ENCODE measurements around the gene KRT26.
"Not testable (repeated sequence)": the region's sequence is repeated elsewhere in the genome, so short reads cannot be mapped to it uniquely, and the experiment has no call there.

KRT26 gene

GRCh38 chr17:40793832-40794231 is 21.8 kb upstream of the KRT26 start:
- DNase-seq (ENCODE audit: low spot score): no peak

- no peak for DNase-seq (ENCODE audit: low spot score)
Measured at GRCh38 chr17:40791787-40792436, 19.9 kb upstream of the KRT26 start.

- DNase-seq (ENCODE audit: low spot score): no peak
Measured at GRCh38 chr17:40791111-40791510, 19.1 kb upstream of the KRT26 start.

GRCh38 chr17:40782450-40782849 is 10.4 kb upstream of the KRT26 start, which contains the start of gene KRT27:
KRT27 (minus strand) TSS chr17:40782550; CDS start chr17:40782493, 57 bp downstream.
- DNase-seq (ENCODE audit: low spot score): no peak

- no peak for DNase-seq (ENCODE audit: low spot score)
Measured at GRCh38 chr17:40779181-40779909, 7.3 kb upstream of the KRT26 start.

GRCh38 chr17:40778461-40778860 is 6.5 kb upstream of the KRT26 start:
- no peak for DNase-seq (ENCODE audit: low spot score)

- DNase-seq (ENCODE audit: low spot score): no peak
Measured at GRCh38 chr17:40777971-40778370, 6.0 kb upstream of the KRT26 start.

GRCh38 chr17:40777459-40777858 is 5.5 kb upstream of the KRT26 start:
- DNase-seq (ENCODE audit: low spot score): no peak

GRCh38 chr17:40775945-40776344 is 3.9 kb upstream of the KRT26 start:
- DNase-seq (ENCODE audit: low spot score): no peak

- no peak for DNase-seq (ENCODE audit: low spot score)
Measured at GRCh38 chr17:40765657-40766056, 6.3 kb downstream of the KRT26 start.

- no peak for DNase-seq (ENCODE audit: low spot score)
Measured at GRCh38 chr17:40763752-40764151, 8.2 kb downstream of the KRT26 start.

- no peak for DNase-seq (ENCODE audit: low spot score)
Measured at GRCh38 chr17:40760105-40761016, 11.6 kb downstream of the KRT26 start.

- DNase-seq (ENCODE audit: low spot score): no peak
Measured at GRCh38 chr17:40755231-40755630, 16.8 kb downstream of the KRT26 start, which contains the start of gene KRT25. KRT25 (minus strand) TSS chr17:40755331; CDS start chr17:40755271, 60 bp downstream.

- no peak for DNase-seq (ENCODE audit: low spot score)
Measured at GRCh38 chr17:40753804-40754203, 18.2 kb downstream of the KRT26 start.

GRCh38 chr17:40751065-40751464 is 20.9 kb downstream of the KRT26 start:
- DNase-seq (ENCODE audit: low spot score): no peak

- no peak for DNase-seq (ENCODE audit: low spot score)
Measured at GRCh38 chr17:40750391-40750790, 21.6 kb downstream of the KRT26 start.

- not testable (repeated sequence) for DNase-seq (ENCODE audit: low spot score)
Measured at GRCh38 chr17:40748666-40749065, 23.3 kb downstream of the KRT26 start.

GRCh38 chr17:40738553-40738952 is 33.4 kb downstream of the KRT26 start:
- DNase-seq (ENCODE audit: low spot score): no peak

- DNase-seq (ENCODE audit: low spot score): no peak
Measured at GRCh38 chr17:40735016-40735415, 37.0 kb downstream of the KRT26 start.

GRCh38 chr17:40734018-40734417 is 38.0 kb downstream of the KRT26 start:
- DNase-seq (ENCODE audit: low spot score): no peak

GRCh38 chr17:40730970-40731369 is 41.0 kb downstream of the KRT26 start:
- no peak for DNase-seq (ENCODE audit: low spot score)

GRCh38 chr17:40727447-40728231 is 44.4 kb downstream of the KRT26 start:
- no peak for DNase-seq (ENCODE audit: low spot score)

All from hematopoietic multipotent progenitor cell treated with erythropoietin and hydrocortisone succinate and interleukin-3 and kit ligand, for 15 days (in vitro differentiated cells).